SK-N-SH (cell line): Measurements from ENCODE around the gene MAP3K4. TPM values are rescaled to one million over a fixed set of nuclear protein-coding genes. Genes with fewer than 3 reads are reported as not detected.

ENCODE experiments used
- CTCF ChIA-PET: fragments of 300-600, 350-600 bp; formaldehyde crosslinking; extraction: SDS; loops from one replicate; lab custom pipeline; 2021; lab: Yijun Ruan, JAX
- POLR2A ChIA-PET: fragments of 350-600 bp; sonication (Branson Sonifier 250); formaldehyde crosslinking; extraction: SDS; loops from one replicate; lab custom pipeline; 2020; ENCODE audit warnings: antibody characterized with exemption, inconsistent platforms; lab: Yijun Ruan, JAX
- DNase-seq: peaks from one replicate; pipeline ENCODE4 v3.0.0; 2012
- H2AFZ ChIP-seq: fragments of 200-600 bp; sonication (generic); 2 replicates; pipeline ENCODE4 v1.8.1; 2016; ENCODE audit warnings: antibody characterized with exemption, mild to moderate bottlenecking, low read depth
- H3F3A ChIP-seq: fragments of 200-600 bp; sonication (generic); replicated peaks from 2 replicates; pipeline ENCODE3; 2016; ENCODE audit warnings: antibody characterized with exemption, mild to moderate bottlenecking; ENCODE audit not compliant: insufficient read depth
- H3K27ac ChIP-seq, 2 experiments: fragments of 200-500 bp in 1 of 2; fragments of 200-600 bp in 1 of 2; sonication (Bioruptor generic) in 1 of 2; sonication (generic), shearing (Covaris generic) in 1 of 2; 2 replicates each; pipeline versions ENCODE4 v1.5.1 to v1.6.1; 2014 to 2016; ENCODE audit warnings: low read depth in 2 of 2, inconsistent platforms in 1 of 2, low read length in 1 of 2, mild to moderate bottlenecking in 1 of 2, mixed read lengths in 1 of 2
- H3K27me3 ChIP-seq: fragments of 200-600 bp; sonication (generic), shearing (Covaris generic); 2 replicates; pipeline ENCODE4 v1.6.1; 2016; ENCODE audit warnings: mixed run types; ENCODE audit not compliant: insufficient read depth
- H3K36me3 ChIP-seq, 2 experiments: fragments of 200-500 bp in 1 of 2; fragments of 200-600 bp in 1 of 2; sonication (Bioruptor generic) in 1 of 2; sonication (generic) in 1 of 2; replicated peaks in 1 of 2; 2 replicates each; pipeline versions ENCODE3 to v1.5.1; 2014 to 2016; ENCODE audit warnings: low read length in 1 of 2, mild to moderate bottlenecking in 1 of 2; ENCODE audit not compliant: insufficient read depth in 2 of 2, control insufficient read depth in 1 of 2
- H3K4me1 ChIP-seq, 2 experiments: fragments of 200-500 bp in 1 of 2; fragments of 200-600 bp in 1 of 2; sonication (Bioruptor generic) in 1 of 2; sonication (generic), shearing (Covaris generic) in 1 of 2; 2 replicates each; pipeline versions ENCODE4 v1.5.1 to v1.6.1; 2014 to 2016; ENCODE audit warnings: low read depth in 1 of 2, low read length in 1 of 2, mixed run types in 1 of 2; ENCODE audit not compliant: insufficient read depth in 2 of 2, control insufficient read depth in 1 of 2
- H3K4me2 ChIP-seq: fragments of 200-600 bp; sonication (generic), shearing (Covaris generic); 2 replicates; pipeline ENCODE4 v1.6.1; 2017; ENCODE audit warnings: mixed run types
- H3K4me3 ChIP-seq, 2 experiments: fragments of 200-500 bp in 1 of 2; fragments of 200-600 bp in 1 of 2; sonication (Bioruptor generic) in 1 of 2; sonication (generic), shearing (Covaris generic) in 1 of 2; 2 replicates each; pipeline versions ENCODE4 v1.5.1 to v1.8.1; 2014 to 2016; ENCODE audit warnings: low read depth in 2 of 2, inconsistent platforms in 1 of 2, low read length in 1 of 2, mild to moderate bottlenecking in 1 of 2, mixed read lengths in 1 of 2, moderate library complexity in 1 of 2
- H3K79me2 ChIP-seq: fragments of 200-600 bp; sonication (generic); 2 replicates; pipeline ENCODE4 v1.8.1; 2017; ENCODE audit warnings: mild to moderate bottlenecking; ENCODE audit not compliant: insufficient read depth
- H3K9ac ChIP-seq: fragments of 200-600 bp; sonication (generic); 2 replicates; pipeline ENCODE4 v1.6.1; 2017; ENCODE audit warnings: mixed run types
- H3K9me2 ChIP-seq: fragments of 200-600 bp; sonication (generic); 2 replicates; pipeline ENCODE4 v1.6.1; 2017; ENCODE audit warnings: mixed run types
- H3K9me3 ChIP-seq: fragments of 200-600 bp; sonication (generic); 2 replicates; pipeline ENCODE4 v1.6.1; 2017; ENCODE audit warnings: mixed run types, mild to moderate bottlenecking, moderate library complexity
- H4K20me1 ChIP-seq: fragments of 200-600 bp; sonication (generic); 2 replicates; pipeline ENCODE4 v1.6.1; 2017; ENCODE audit warnings: mild to moderate bottlenecking, mixed run types; ENCODE audit not compliant: insufficient read depth
- EP300 ChIP-seq, 2 experiments: IDR thresholded peaks; 2 replicates each; pipeline versions ENCODE4 v1.4.0 to v1.6.1; 2012; ENCODE audit warnings: borderline replicate concordance in 1 of 2, low read depth in 1 of 2, low read length in 1 of 2
- FOXM1 ChIP-seq: IDR thresholded peaks from 2 replicates; pipeline ENCODE4 v1.4.0; 2012; ENCODE audit warnings: low read depth, mild to moderate bottlenecking
- GABPA ChIP-seq: IDR thresholded peaks from 2 replicates; pipeline ENCODE4 v1.4.0; 2012; ENCODE audit warnings: low read depth, mild to moderate bottlenecking
- GATA2 ChIP-seq: sonication (generic); formaldehyde crosslinking; IDR thresholded peaks from 2 replicates; pipeline ENCODE4 v1.5.0; 2020; ENCODE audit warnings: mild to moderate bottlenecking, missing genetic modification reagents
- IRF3 ChIP-seq: fragments of 150-350 bp; IDR thresholded peaks from 2 replicates; pipeline ENCODE4 v1.6.1; 2016; ENCODE audit warnings: mild to moderate bottlenecking, low read depth, low read length
- MAX ChIP-seq: IDR thresholded peaks from 2 replicates; pipeline ENCODE4 v1.4.0; 2012; ENCODE audit warnings: low read depth
- MEF2A ChIP-seq: IDR thresholded peaks from 2 replicates; pipeline ENCODE4 v1.4.0; 2012; ENCODE audit warnings: low read depth, borderline replicate concordance
- NFIC ChIP-seq: IDR thresholded peaks from 2 replicates; pipeline ENCODE4 v1.4.0; 2012; ENCODE audit warnings: borderline replicate concordance
- NRF1 ChIP-seq: IDR thresholded peaks from 2 replicates; pipeline ENCODE4 v1.6.1; 2012; ENCODE audit warnings: low read depth, mild to moderate bottlenecking, low read length
- RCOR1 ChIP-seq: fragments of 150-350 bp; IDR thresholded peaks from 2 replicates; pipeline ENCODE4 v1.6.1; 2017; ENCODE audit warnings: antibody characterized with exemption, low read length
- REST ChIP-seq: IDR thresholded peaks from 2 replicates; pipeline ENCODE4 v1.6.1; 2012; ENCODE audit warnings: mild to moderate bottlenecking, low read depth, low read length, moderate library complexity
- SIN3A ChIP-seq: IDR thresholded peaks from 2 replicates; pipeline ENCODE4 v1.6.1; 2012; ENCODE audit warnings: low read depth, mild to moderate bottlenecking, low read length, moderate library complexity, borderline replicate concordance
- TAF1 ChIP-seq: IDR thresholded peaks from 2 replicates; pipeline ENCODE4 v1.6.1; 2012; ENCODE audit warnings: low read depth, mild to moderate bottlenecking, low read length, moderate library complexity, borderline replicate concordance
- TCF12 ChIP-seq: IDR thresholded peaks from 2 replicates; pipeline ENCODE4 v1.4.0; 2012
- TEAD4 ChIP-seq: IDR thresholded peaks from 2 replicates; pipeline ENCODE4 v1.4.0; 2012; ENCODE audit warnings: mild to moderate bottlenecking, borderline replicate concordance; ENCODE audit not compliant: insufficient read depth
- WGBS: methylation state at CpG from one replicate; pipeline ENCODE4 v1.1.6; 2017; ENCODE audit warnings: low lambda C conversion rate; 5-methylcytosine and 5-hydroxymethylcytosine counted together
- polyA plus RNA-seq, 3 experiments: library from polyadenylated mRNA; depleted of rRNA; stranded (reverse); fragments of >200 nt; gene quantifications; 2 replicates each; pipeline ENCODE4 v1.2.3, GENCODE V29; 2012
- TF ChIP-seq, protein P1 (sequence below): fragments of 200-600 bp; sonication (generic); IDR thresholded peaks from 2 replicates; pipeline ENCODE4 v1.6.1; 2017; ENCODE audit warnings: antibody characterized with exemption, mild to moderate bottlenecking, moderate library complexity
- TF ChIP-seq, protein P2 (sequence below): IDR thresholded peaks from 2 replicates; pipeline ENCODE4 v1.4.0; 2012; ENCODE audit warnings: low read depth, borderline replicate concordance

The MAP3K4 gene
- polyA plus RNA-seq, 1 of the 3 experiments (the other 2 are of a cell fraction): 6.8 TPM

- H3K4me2 ChIP-seq: no peak overlapping the region
- no peaks in the 10 kb centered on the region for H3K9me3 ChIP-seq
- CTCF ChIA-PET: interaction anchor here (1.5 kb wide), 1 partner anchor 25 kb away, joined by 4 read pairs; no protein-coding TSS in a partner anchor
- TF ChIP-seq NRF1 (no peak), RCOR1 (no peak), NFIC (no peak), MEF2A (no peak), FOXM1 (no peak), TAF1 (no peak), SIN3A (no peak), TCF12 (no peak), GATA2 (no peak), TEAD4 (no peak), IRF3 (no peak)
- TF ChIP-seq, protein P1, sequence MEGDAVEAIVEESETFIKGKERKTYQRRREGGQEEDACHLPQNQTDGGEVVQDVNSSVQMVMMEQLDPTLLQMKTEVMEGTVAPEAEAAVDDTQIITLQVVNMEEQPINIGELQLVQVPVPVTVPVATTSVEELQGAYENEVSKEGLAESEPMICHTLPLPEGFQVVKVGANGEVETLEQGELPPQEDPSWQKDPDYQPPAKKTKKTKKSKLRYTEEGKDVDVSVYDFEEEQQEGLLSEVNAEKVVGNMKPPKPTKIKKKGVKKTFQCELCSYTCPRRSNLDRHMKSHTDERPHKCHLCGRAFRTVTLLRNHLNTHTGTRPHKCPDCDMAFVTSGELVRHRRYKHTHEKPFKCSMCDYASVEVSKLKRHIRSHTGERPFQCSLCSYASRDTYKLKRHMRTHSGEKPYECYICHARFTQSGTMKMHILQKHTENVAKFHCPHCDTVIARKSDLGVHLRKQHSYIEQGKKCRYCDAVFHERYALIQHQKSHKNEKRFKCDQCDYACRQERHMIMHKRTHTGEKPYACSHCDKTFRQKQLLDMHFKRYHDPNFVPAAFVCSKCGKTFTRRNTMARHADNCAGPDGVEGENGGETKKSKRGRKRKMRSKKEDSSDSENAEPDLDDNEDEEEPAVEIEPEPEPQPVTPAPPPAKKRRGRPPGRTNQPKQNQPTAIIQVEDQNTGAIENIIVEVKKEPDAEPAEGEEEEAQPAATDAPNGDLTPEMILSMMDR: no peak
- TF ChIP-seq, all 33 proteins: peak for 0
- no peak overlapping the region for H3K4me3 ChIP-seq
- DNase-seq: no peak
- H3K9ac ChIP-seq: no peak overlapping the region
- POLR2A ChIA-PET: no interaction called here
- no peaks in the 10 kb centered on the region; the same call in 1 of the 2 replicates for H3K27me3 ChIP-seq
- no peak overlapping the region for H3K27ac ChIP-seq
- no peaks in the 10 kb centered on the region for H3K9me2 ChIP-seq
- no peaks in the 10 kb centered on the region for H3K36me3 ChIP-seq
- WGBS: 52% methylated on average over 12 of the region's 13 CpGs
- H3K4me1 ChIP-seq: no peaks in the 10 kb centered on the region
- H4K20me1 ChIP-seq: no peaks in the 10 kb centered on the region
- no peak overlapping the region for H2AFZ ChIP-seq
- H3F3A ChIP-seq: no peaks in the 10 kb centered on the region
- no peaks in the 10 kb centered on the region for H3K79me2 ChIP-seq
These were observed 35.9 kb upstream of the MAP3K4 start for GRCh38 chr6:160955508-160956295.

DNA sequence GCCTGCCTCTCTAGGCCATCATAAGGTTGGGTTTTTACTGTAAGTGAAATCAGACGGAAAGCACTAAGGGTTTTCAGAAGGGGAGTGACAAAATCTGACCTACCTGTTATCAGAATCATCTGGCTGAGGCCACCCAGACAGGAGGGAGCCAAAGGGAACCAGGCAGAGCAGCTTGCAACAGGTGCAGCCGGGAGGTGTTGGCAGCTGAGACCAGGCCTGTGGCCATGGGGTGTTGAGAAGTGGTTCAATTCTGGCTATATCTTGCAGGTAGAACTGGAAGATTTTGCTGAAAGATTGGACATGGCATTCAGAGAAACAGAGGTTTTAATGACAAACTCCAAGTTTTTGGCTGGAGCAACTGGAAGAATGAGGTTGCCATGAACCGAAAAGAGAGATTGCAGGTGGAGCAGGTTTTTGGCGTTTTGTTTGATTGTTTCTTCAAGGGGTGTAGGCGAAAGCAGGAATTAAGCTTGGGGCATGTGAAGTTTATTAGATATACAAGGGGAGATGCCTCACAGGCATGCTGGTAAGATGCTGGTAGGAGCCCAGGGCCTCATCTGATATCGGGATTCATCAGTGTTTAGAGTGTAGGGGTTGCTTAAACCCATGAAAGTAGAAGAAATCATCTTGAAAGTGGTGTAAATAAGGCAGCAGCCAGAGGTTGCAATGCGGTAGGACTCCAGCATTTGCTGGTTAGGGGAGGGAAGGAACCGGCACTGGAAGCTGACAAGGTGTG is 35.1 kb upstream of the MAP3K4 start:
- Histone ChIP-seq H3K27ac (no peak overlapping the region), H2AFZ (no peak overlapping the region), H3K4me1 (no peaks in the 10 kb centered on the region), H3K9ac (no peak overlapping the region), H3K36me3 (no peaks in the 10 kb centered on the region), H3K4me2 (no peak overlapping the region), H3K4me3 (no peak overlapping the region), H3K9me3 (no peaks in the 10 kb centered on the region), H3F3A (no peaks in the 10 kb centered on the region), H3K9me2 (no peaks in the 10 kb centered on the region), H3K79me2 (no peaks in the 10 kb centered on the region), H3K27me3 (no peaks in the 10 kb centered on the region; the same call in 1 of the 2 replicates), H4K20me1 (no peaks in the 10 kb centered on the region)
- ChIA-PET POLR2A (no interaction called here), CTCF (interaction anchor here (0.7 to 1.5 kb wide), 2 partner anchors 26 to 415 kb away, joined by 3 to 4 read pairs; no protein-coding TSS in a partner anchor)
- no peak for DNase-seq
- WGBS: 53% methylated on average over 8 of the region's 8 CpGs
- TF ChIP-seq MAX: no peak
- TF ChIP-seq, protein P2, sequence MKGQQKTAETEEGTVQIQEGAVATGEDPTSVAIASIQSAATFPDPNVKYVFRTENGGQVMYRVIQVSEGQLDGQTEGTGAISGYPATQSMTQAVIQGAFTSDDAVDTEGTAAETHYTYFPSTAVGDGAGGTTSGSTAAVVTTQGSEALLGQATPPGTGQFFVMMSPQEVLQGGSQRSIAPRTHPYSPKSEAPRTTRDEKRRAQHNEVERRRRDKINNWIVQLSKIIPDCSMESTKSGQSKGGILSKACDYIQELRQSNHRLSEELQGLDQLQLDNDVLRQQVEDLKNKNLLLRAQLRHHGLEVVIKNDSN: no peak
- TF ChIP-seq EP300 (IDR thresholded peaks at IDR 0.05; ENCODE audit: borderline replicate concordance in 1 of 2, low read depth in 1 of 2, low read length in 1 of 2): no peak
- TF ChIP-seq GABPA: no peak
- TF ChIP-seq REST: no peak
- no peak for TF ChIP-seq IRF3
